Measurements from ENCODE around the gene WASF3. TPM values are rescaled to one million over a fixed set of nuclear protein-coding genes. Genes with fewer than 3 reads are reported as not detected.

The WASF3 gene
- total RNA-seq, 1 experiment from 2014 or later, result not detected

- H3K36me3 ChIP-seq (ENCODE audit: insufficient read depth, low read length), result no peaks in the 10 kb centered on the region
- H3K4me2 ChIP-seq (ENCODE audit: low read depth, low read length, poor library complexity, severe bottlenecking), result no peak overlapping the region
- H3K4me3 ChIP-seq (ENCODE audit: low read length), result no peak overlapping the region
- no peaks in the 10 kb centered on the region for H3K9me3 ChIP-seq (ENCODE audit: low read length)
- no peak for DNase-seq
- no peaks in the 10 kb centered on the region for H3K27me3 ChIP-seq (ENCODE audit: low read length)
- H2AFZ ChIP-seq (ENCODE audit: low read length), result no peak overlapping the region
- H3K4me1 ChIP-seq (ENCODE audit: low read length), result no peaks in the 10 kb centered on the region
- H3K9me2 ChIP-seq (replicated peaks; ENCODE audit: insufficient read depth, low read length), result no peaks in the 10 kb centered on the region
- H3K27ac ChIP-seq (ENCODE audit: low read length), result no peak overlapping the region
- H3K79me2 ChIP-seq (ENCODE audit: low read length), result no peaks in the 10 kb centered on the region
- no peaks in the 10 kb centered on the region for H4K20me1 ChIP-seq (ENCODE audit: insufficient read depth, low read depth, low read length)
- no peak overlapping the region for H3K9ac ChIP-seq (ENCODE audit: low read length)
Measured at GRCh38 chr13:26614721-26615120, 57.2 kb downstream of the WASF3 start.

GRCh38 chr13:26616126-26616525 is 58.6 kb downstream of the WASF3 start:
- Histone ChIP-seq H3K4me2 (ENCODE audit: low read depth, low read length, poor library complexity, severe bottlenecking) (no peak overlapping the region), H3K4me3 (ENCODE audit: low read length) (no peak overlapping the region), H3K79me2 (ENCODE audit: low read length) (no peaks in the 10 kb centered on the region), H3K36me3 (ENCODE audit: insufficient read depth, low read length) (no peaks in the 10 kb centered on the region), H3K27ac (ENCODE audit: low read length) (no peak overlapping the region), H3K4me1 (ENCODE audit: low read length) (no peaks in the 10 kb centered on the region), H3K9ac (ENCODE audit: low read length) (no peak overlapping the region), H3K9me2 (replicated peaks; ENCODE audit: insufficient read depth, low read length) (no peaks in the 10 kb centered on the region), H2AFZ (ENCODE audit: low read length) (no peak overlapping the region), H4K20me1 (ENCODE audit: insufficient read depth, low read depth, low read length) (no peaks in the 10 kb centered on the region), H3K9me3 (ENCODE audit: low read length) (no peaks in the 10 kb centered on the region), H3K27me3 (ENCODE audit: low read length) (no peaks in the 10 kb centered on the region)
- DNase-seq, result no peak

GRCh38 chr13:26618726-26619125 is 61.2 kb downstream of the WASF3 start:
- no peak overlapping the region for H3K4me2 ChIP-seq (ENCODE audit: low read depth, low read length, poor library complexity, severe bottlenecking)
- no peaks in the 10 kb centered on the region for H3K4me1 ChIP-seq (ENCODE audit: low read length)
- H3K4me3 ChIP-seq (ENCODE audit: low read length), result no peak overlapping the region
- no peaks in the 10 kb centered on the region for H3K79me2 ChIP-seq (ENCODE audit: low read length)
- DNase-seq, result no peak
- no peak overlapping the region for H2AFZ ChIP-seq (ENCODE audit: low read length)
- H3K27ac ChIP-seq (ENCODE audit: low read length), result no peak overlapping the region
- no peaks in the 10 kb centered on the region for H3K27me3 ChIP-seq (ENCODE audit: low read length)
- H3K9ac ChIP-seq (ENCODE audit: low read length), result no peak overlapping the region
- H3K9me2 ChIP-seq (replicated peaks; ENCODE audit: insufficient read depth, low read length), result no peaks in the 10 kb centered on the region
- H3K36me3 ChIP-seq (ENCODE audit: insufficient read depth, low read length), result no peaks in the 10 kb centered on the region
- no peaks in the 10 kb centered on the region for H4K20me1 ChIP-seq (ENCODE audit: insufficient read depth, low read depth, low read length)
- no peaks in the 10 kb centered on the region for H3K9me3 ChIP-seq (ENCODE audit: low read length)

- Histone ChIP-seq H2AFZ (ENCODE audit: low read length) (no peak overlapping the region), H3K4me3 (ENCODE audit: low read length) (no peak overlapping the region), H4K20me1 (ENCODE audit: insufficient read depth, low read depth, low read length) (no peaks in the 10 kb centered on the region), H3K36me3 (ENCODE audit: insufficient read depth, low read length) (no peaks in the 10 kb centered on the region), H3K9me2 (replicated peaks; ENCODE audit: insufficient read depth, low read length) (no peaks in the 10 kb centered on the region), H3K27ac (ENCODE audit: low read length) (no peak overlapping the region), H3K4me2 (ENCODE audit: low read depth, low read length, poor library complexity, severe bottlenecking) (no peak overlapping the region), H3K27me3 (ENCODE audit: low read length) (no peaks in the 10 kb centered on the region), H3K9me3 (ENCODE audit: low read length) (0 out of 2 replicates have a peak, but pooled peaks cover 1% of the 10 kb centered on the region), H3K79me2 (ENCODE audit: low read length) (no peaks in the 10 kb centered on the region), H3K9ac (ENCODE audit: low read length) (no peak overlapping the region), H3K4me1 (ENCODE audit: low read length) (no peaks in the 10 kb centered on the region)
- DNase-seq, result no peak
Measured at GRCh38 chr13:26619358-26619757, 61.9 kb downstream of the WASF3 start.

- Histone ChIP-seq H3K9me2 (replicated peaks; ENCODE audit: insufficient read depth, low read length) (no peaks in the 10 kb centered on the region), H3K36me3 (ENCODE audit: insufficient read depth, low read length) (no peaks in the 10 kb centered on the region), H3K9me3 (ENCODE audit: low read length) (0 out of 2 replicates have a peak, but pooled peaks cover 3% of the 10 kb centered on the region), H3K4me1 (ENCODE audit: low read length) (no peaks in the 10 kb centered on the region), H4K20me1 (ENCODE audit: insufficient read depth, low read depth, low read length) (no peaks in the 10 kb centered on the region), H3K4me2 (ENCODE audit: low read depth, low read length, poor library complexity, severe bottlenecking) (no peak overlapping the region), H2AFZ (ENCODE audit: low read length) (no peak overlapping the region), H3K4me3 (ENCODE audit: low read length) (no peak overlapping the region), H3K27me3 (ENCODE audit: low read length) (no peaks in the 10 kb centered on the region), H3K79me2 (ENCODE audit: low read length) (no peaks in the 10 kb centered on the region), H3K9ac (ENCODE audit: low read length) (no peak overlapping the region), H3K27ac (ENCODE audit: low read length) (no peak overlapping the region)
- no peak for DNase-seq
Measured at GRCh38 chr13:26621731-26622401, 64.4 kb downstream of the WASF3 start.

- no peaks in the 10 kb centered on the region for H3K36me3 ChIP-seq (ENCODE audit: insufficient read depth, low read length)
- H4K20me1 ChIP-seq (ENCODE audit: insufficient read depth, low read depth, low read length), result no peaks in the 10 kb centered on the region
- no peaks in the 10 kb centered on the region for H3K27me3 ChIP-seq (ENCODE audit: low read length)
- no peak overlapping the region for H2AFZ ChIP-seq (ENCODE audit: low read length)
- H3K4me2 ChIP-seq (ENCODE audit: low read depth, low read length, poor library complexity, severe bottlenecking), result no peak overlapping the region
- H3K4me3 ChIP-seq (ENCODE audit: low read length), result no peak overlapping the region
- H3K9me3 ChIP-seq (ENCODE audit: low read length), result 0 out of 2 replicates have a peak, but pooled peaks cover 3% of the 10 kb centered on the region
- H3K9me2 ChIP-seq (replicated peaks; ENCODE audit: insufficient read depth, low read length), result no peaks in the 10 kb centered on the region
- no peak overlapping the region for H3K9ac ChIP-seq (ENCODE audit: low read length)
- no peaks in the 10 kb centered on the region for H3K79me2 ChIP-seq (ENCODE audit: low read length)
- H3K27ac ChIP-seq (ENCODE audit: low read length), result no peak overlapping the region
- no peak for DNase-seq
- H3K4me1 ChIP-seq (ENCODE audit: low read length), result no peaks in the 10 kb centered on the region
Measured at GRCh38 chr13:26623125-26623524, 65.6 kb downstream of the WASF3 start.

GRCh38 chr13:26624572-26624971 is 67.1 kb downstream of the WASF3 start:
- Histone ChIP-seq H3K36me3 (ENCODE audit: insufficient read depth, low read length) (no peaks in the 10 kb centered on the region), H4K20me1 (ENCODE audit: insufficient read depth, low read depth, low read length) (no peaks in the 10 kb centered on the region), H2AFZ (ENCODE audit: low read length) (no peak overlapping the region), H3K27ac (ENCODE audit: low read length) (no peak overlapping the region), H3K4me2 (ENCODE audit: low read depth, low read length, poor library complexity, severe bottlenecking) (no peak overlapping the region), H3K4me3 (ENCODE audit: low read length) (no peak overlapping the region), H3K9me3 (ENCODE audit: low read length) (0 out of 2 replicates have a peak, but pooled peaks cover 3% of the 10 kb centered on the region), H3K27me3 (ENCODE audit: low read length) (no peaks in the 10 kb centered on the region), H3K9me2 (replicated peaks; ENCODE audit: insufficient read depth, low read length) (no peaks in the 10 kb centered on the region), H3K4me1 (ENCODE audit: low read length) (no peaks in the 10 kb centered on the region), H3K9ac (ENCODE audit: low read length) (no peak overlapping the region), H3K79me2 (ENCODE audit: low read length) (no peaks in the 10 kb centered on the region)
- no peak for DNase-seq

- no peaks in the 10 kb centered on the region for H4K20me1 ChIP-seq (ENCODE audit: insufficient read depth, low read depth, low read length)
- no peaks in the 10 kb centered on the region for H3K27me3 ChIP-seq (ENCODE audit: low read length)
- no peak overlapping the region for H3K27ac ChIP-seq (ENCODE audit: low read length)
- no peaks in the 10 kb centered on the region for H3K36me3 ChIP-seq (ENCODE audit: insufficient read depth, low read length)
- no peak overlapping the region for H2AFZ ChIP-seq (ENCODE audit: low read length)
- no peak for DNase-seq
- no peaks in the 10 kb centered on the region for H3K9me2 ChIP-seq (replicated peaks; ENCODE audit: insufficient read depth, low read length)
- 0 out of 2 replicates have a peak, but pooled peaks cover 3% of the 10 kb centered on the region for H3K9me3 ChIP-seq (ENCODE audit: low read length)
- H3K9ac ChIP-seq (ENCODE audit: low read length), result no peak overlapping the region
- no peak overlapping the region for H3K4me2 ChIP-seq (ENCODE audit: low read depth, low read length, poor library complexity, severe bottlenecking)
- no peaks in the 10 kb centered on the region for H3K4me1 ChIP-seq (ENCODE audit: low read length)
- H3K4me3 ChIP-seq (ENCODE audit: low read length), result no peak overlapping the region
- no peaks in the 10 kb centered on the region for H3K79me2 ChIP-seq (ENCODE audit: low read length)
Measured at GRCh38 chr13:26626271-26626670, 68.8 kb downstream of the WASF3 start.

All from Karpas-422 (cell line).